GM12873 (cell line): ENCODE measurements around the gene NANOS2.

ENCODE experiments used
- CTCF ChIP-seq: IDR thresholded peaks from 2 replicates; pipeline ENCODE4 v1.5.1; 2012; ENCODE audit warnings: low read depth, mild to moderate bottlenecking, moderate library complexity, low read length, control low read depth; ENCODE audit not compliant: insufficient read depth; ENCODE audit errors: missing control alignments

NANOS2 gene

GRCh38 chr19:45887200-45887710 lies 27.3 kb downstream of the NANOS2 start:
- no peak for TF ChIP-seq CTCF

- no peak for TF ChIP-seq CTCF
Measured at GRCh38 chr19:45886427-45887199, 28.0 kb downstream of the NANOS2 start.

GRCh38 chr19:45885556-45886426 lies 28.8 kb downstream of the NANOS2 start, which contains the start of gene IRF2BP1:
IRF2BP1 (minus strand) TSS chr19:45886141; CDS start chr19:45885774, 367 bp downstream.
- TF ChIP-seq CTCF: no peak

- TF ChIP-seq CTCF: no peak
Measured at GRCh38 chr19:45884682-45885555, 29.7 kb downstream of the NANOS2 start.

- TF ChIP-seq CTCF: no peak
Measured at GRCh38 chr19:45883881-45884681, 30.5 kb downstream of the NANOS2 start.

GRCh38 chr19:45883586-45883880 lies 31.0 kb downstream of the NANOS2 start:
- TF ChIP-seq CTCF: no peak
